HUES64 (cell line): ENCODE results near the gene RXRB.
A peak's percentile ranks its signal among the peaks of the same experiment; 100 is the strongest.

Experiments used
- H3K27ac ChIP-seq: 2 replicates; pipeline ENCODE4 v1.7.0; 2013; ENCODE audit warnings: low read depth, low read length, inconsistent platforms
- H3K27me3 ChIP-seq: 2 replicates; pipeline ENCODE4 v1.6.1; 2013; ENCODE audit warnings: mild to moderate bottlenecking, low read length; ENCODE audit not compliant: insufficient read depth
- H3K36me3 ChIP-seq: 2 replicates; pipeline ENCODE4 v1.6.1; 2013; ENCODE audit warnings: mild to moderate bottlenecking, low read length; ENCODE audit not compliant: insufficient read depth
- H3K4me1 ChIP-seq: 2 replicates; pipeline ENCODE4 v1.6.1; 2013; ENCODE audit warnings: mild to moderate bottlenecking, low read length, moderate library complexity; ENCODE audit not compliant: insufficient read depth
- H3K4me3 ChIP-seq: 2 replicates; pipeline ENCODE4 v1.5.1; 2013; ENCODE audit warnings: mild to moderate bottlenecking, low read length, moderate library complexity
- H3K9ac ChIP-seq: 2 replicates; pipeline ENCODE4 v1.6.1; 2013; ENCODE audit warnings: mild to moderate bottlenecking, low read depth, low read length
- H3K9me3 ChIP-seq: 2 replicates; pipeline ENCODE4 v1.6.1; 2013; ENCODE audit warnings: low read depth, low read length; ENCODE audit not compliant: insufficient read depth
- WGBS: fragments of 150-250, 120-280 bp; methylation state at CpG from one replicate; pipeline ENCODE4 v1.1.7; 2013; ENCODE audit warnings: missing lambda C conversion rate; 5-methylcytosine and 5-hydroxymethylcytosine counted together

RXRB gene

DNA sequence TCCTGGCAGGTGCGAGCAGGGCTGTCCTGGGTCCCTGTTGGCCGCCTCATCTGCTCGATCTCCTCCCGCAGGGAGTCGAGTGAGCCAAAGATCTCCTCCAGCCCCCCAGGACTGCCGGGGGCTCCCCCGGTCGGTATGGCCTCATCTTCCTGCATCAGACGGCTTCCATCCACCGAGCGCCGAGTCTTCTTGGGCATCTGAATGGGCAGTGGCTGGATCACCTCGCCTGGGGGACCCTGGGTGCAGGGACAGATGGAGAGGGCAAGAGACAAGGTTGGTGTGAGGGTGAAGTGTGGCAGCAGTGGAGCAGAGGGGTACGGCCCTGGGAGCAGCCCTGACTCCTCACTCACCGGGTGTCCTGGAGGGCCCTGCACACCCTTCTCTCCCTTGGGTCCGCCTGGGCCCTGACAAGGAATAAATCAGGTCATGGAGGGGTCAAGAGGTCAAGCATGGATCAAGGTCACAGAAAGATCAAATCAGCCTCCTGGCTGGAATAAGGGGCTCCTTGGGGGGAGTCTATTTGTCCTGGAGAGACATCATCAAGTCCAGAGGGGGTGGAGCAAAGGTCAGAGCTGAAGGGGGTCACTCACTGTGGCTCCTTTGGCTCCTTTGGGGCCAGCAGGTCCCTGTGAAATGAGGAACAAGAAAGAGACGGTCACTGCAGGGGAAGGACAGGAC is 34.7 kb downstream of the RXRB start:
- Histone ChIP-seq H3K36me3 (no peaks in the 10 kb centered on the region), H3K9me3 (no peaks in the 10 kb centered on the region), H3K27ac (no peak overlapping the region), H3K9ac (no peak overlapping the region), H3K4me3 (no peak overlapping the region), H3K4me1 (peaks cover 6% of the 10 kb centered on the region), H3K27me3 (peaks cover 19% of the 10 kb centered on the region)
- 90% methylated on average over 17 of the region's 17 CpGs for WGBS

- no peak overlapping the region for H3K27ac ChIP-seq
- H3K36me3 ChIP-seq = no peaks in the 10 kb centered on the region
- no peaks in the 10 kb centered on the region for H3K9me3 ChIP-seq
- peaks cover 6% of the 10 kb centered on the region for H3K4me1 ChIP-seq
- WGBS = 64% methylated on average over 14 of the region's 14 CpGs
- no peak overlapping the region for H3K9ac ChIP-seq
- H3K27me3 ChIP-seq = peaks cover 19% of the 10 kb centered on the region
- H3K4me3 ChIP-seq = no peak overlapping the region
These were observed 35.6 kb downstream of the RXRB start for GRCh38 chr6:33164665-33165373.

DNA sequence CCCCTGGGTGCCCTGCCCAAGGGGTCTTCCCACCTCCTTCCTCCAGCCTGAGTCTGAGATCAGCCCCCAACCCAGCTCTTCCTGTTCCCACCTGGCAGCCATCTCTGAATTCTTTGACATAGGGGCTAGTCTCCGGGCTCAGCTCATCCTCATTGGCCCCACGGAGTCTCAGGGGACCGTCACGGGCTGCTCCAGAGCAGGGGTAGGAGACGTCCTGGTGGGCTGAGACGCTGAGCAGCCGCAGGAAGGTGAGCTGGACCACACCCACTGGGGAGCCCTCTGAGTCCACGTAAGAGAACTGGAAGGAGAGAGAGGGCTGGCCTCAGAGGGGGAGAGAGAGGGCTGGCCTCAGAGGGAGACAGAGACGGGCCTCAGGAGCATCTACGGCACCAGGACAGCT is 36.3 kb downstream of the RXRB start:
- H3K4me1 ChIP-seq = peaks cover 6% of the 10 kb centered on the region
- WGBS = 71% methylated on average over 10 of the region's 10 CpGs
- H3K27me3 ChIP-seq = peaks cover 21% of the 10 kb centered on the region
- H3K27ac ChIP-seq = no peak overlapping the region
- H3K9me3 ChIP-seq = no peaks in the 10 kb centered on the region
- no peaks in the 10 kb centered on the region for H3K36me3 ChIP-seq
- H3K4me3 ChIP-seq = no peak overlapping the region
- H3K9ac ChIP-seq = no peak overlapping the region

DNA sequence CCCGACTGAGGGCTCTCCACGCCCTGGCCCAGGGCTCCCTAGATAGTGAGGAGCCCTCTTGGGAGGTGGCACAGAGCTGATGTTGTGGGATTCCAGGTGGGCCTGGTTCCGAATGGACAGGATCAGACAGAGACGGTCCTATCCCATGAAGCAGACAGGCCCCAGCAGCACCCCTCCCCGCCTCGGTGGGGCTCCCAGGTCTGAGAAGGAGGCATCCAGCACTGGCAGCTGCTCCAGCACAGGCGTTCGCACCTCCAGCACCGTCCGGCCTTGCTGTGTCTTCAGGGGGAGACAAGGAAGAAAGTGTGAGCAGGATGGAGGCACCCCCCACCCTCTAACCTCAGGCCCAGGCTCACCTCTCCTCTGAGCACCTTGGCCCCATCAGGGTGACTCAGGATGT is 36.9 kb downstream of the RXRB start:
- Histone ChIP-seq H3K4me1 (peaks cover 6% of the 10 kb centered on the region), H3K36me3 (no peaks in the 10 kb centered on the region), H3K9me3 (no peaks in the 10 kb centered on the region), H3K27ac (no peak overlapping the region), H3K4me3 (no peak overlapping the region), H3K9ac (no peak overlapping the region), H3K27me3 (peaks cover 21% of the 10 kb centered on the region)
- WGBS = 92% methylated on average over 10 of the region's 10 CpGs

DNA sequence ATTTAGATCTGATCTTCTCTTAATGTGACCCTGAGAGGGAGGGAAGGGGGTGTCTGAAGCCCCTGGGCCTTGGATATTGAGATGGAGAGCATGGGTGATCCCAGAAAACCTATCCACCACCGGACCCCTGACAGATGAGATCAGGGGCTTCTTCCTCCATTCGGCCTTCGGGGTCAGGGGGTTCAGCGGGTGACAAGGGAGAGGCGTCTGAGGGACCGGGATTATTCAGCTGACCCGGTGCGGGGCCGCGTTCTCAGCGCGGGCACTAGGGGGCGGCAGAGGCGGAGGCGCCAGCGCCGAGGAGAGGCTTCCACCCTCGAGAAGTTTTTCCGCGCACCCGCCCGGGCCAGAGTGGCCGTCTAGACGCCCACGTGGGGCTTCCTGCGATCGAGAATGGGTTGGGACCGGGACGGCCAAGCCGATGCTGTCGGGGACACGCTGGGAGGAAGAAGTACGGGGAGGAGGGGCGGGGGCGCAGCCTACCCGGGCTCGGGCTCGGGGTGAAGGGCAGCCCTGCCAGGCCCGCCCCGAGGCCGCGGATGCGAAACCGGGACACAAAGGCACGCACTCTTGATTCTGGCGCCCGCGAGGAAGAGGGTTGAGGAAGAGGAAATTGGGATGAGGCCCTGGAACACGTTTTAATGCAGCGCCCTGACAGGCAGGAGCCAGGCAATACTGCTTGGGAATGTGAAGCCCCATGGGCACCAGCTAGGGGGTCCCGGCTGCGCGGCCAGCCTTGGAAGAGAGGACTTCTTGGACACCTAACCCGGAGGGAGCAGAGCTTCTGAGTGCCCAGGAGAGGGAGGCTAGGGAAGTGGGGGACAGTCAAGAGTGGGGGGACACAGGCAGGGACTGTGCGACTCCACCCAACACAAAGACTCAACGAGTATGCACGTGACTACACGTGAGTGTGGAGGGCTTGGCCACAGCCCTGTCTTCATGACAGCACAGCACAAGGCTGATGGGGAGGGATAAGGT is 38.8 kb downstream of the RXRB start:
- Histone ChIP-seq H3K4me1 (peaks cover 6% of the 10 kb centered on the region), H3K27me3 (peaks cover 21% of the 10 kb centered on the region), H3K9me3 (no peaks in the 10 kb centered on the region), H3K9ac (peak overlapping the region; percentile 83), H3K4me3 (peak overlapping the region; percentile 65), H3K36me3 (no peaks in the 10 kb centered on the region), H3K27ac (no peak overlapping the region)
- WGBS = 12% methylated on average over 58 of the region's 58 CpGs

- Histone ChIP-seq H3K27ac (no peak overlapping the region), H3K4me3 (peak overlapping the region; percentile 65; the same call in 1 of the 2 replicates)
- 72% methylated on average over 12 of the region's 13 CpGs for WGBS
These were observed 39.6 kb downstream of the RXRB start for GRCh38 chr6:33160728-33161344.

GRCh38 chr6:33160096-33160495 is 40.4 kb downstream of the RXRB start:
- H3K4me3 ChIP-seq = no peak overlapping the region
- peaks cover 21% of the 10 kb centered on the region for H3K27me3 ChIP-seq
- H3K9ac ChIP-seq = no peak overlapping the region
- 93% methylated on average over 11 of the region's 11 CpGs for WGBS
- H3K36me3 ChIP-seq = no peaks in the 10 kb centered on the region
- no peaks in the 10 kb centered on the region for H3K9me3 ChIP-seq
- no peak overlapping the region for H3K27ac ChIP-seq
- peaks cover 6% of the 10 kb centered on the region for H3K4me1 ChIP-seq

More at GRCh38 chr6:33160728-33161344, 39.6 kb downstream of the RXRB start:
- Histone ChIP-seq H3K36me3 (no peaks in the 10 kb centered on the region), H3K4me1 (peaks cover 6% of the 10 kb centered on the region), H3K9me3 (no peaks in the 10 kb centered on the region), H3K9ac (no peak overlapping the region), H3K27me3 (peaks cover 21% of the 10 kb centered on the region)

DNA sequence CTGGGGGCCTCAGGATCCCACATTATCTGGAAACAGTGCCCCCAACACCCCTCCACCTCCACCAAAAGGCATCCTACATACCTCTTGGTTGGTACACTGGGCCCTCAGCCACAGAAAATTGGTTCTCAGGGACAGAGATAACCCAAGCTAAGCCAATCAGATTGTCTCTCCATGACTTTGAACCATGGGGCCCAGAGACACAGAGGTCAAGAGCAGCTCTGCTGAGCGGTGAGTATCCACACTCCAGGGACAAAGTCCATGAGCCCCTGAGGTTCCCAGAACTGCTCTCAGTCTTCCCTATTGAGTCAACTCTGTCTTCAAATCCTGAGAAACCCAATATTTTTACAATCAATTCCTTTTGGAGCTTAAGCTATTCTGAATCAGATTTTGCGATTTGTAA is 43.5 kb downstream of the RXRB start:
- 78% methylated on average over 1 of the region's 2 CpGs for WGBS
- H3K36me3 ChIP-seq = no peaks in the 10 kb centered on the region

GRCh38 chr6:33156561-33156960 is 43.9 kb downstream of the RXRB start:
- H3K36me3 ChIP-seq = no peaks in the 10 kb centered on the region
- 91% methylated on average over 6 of the region's 6 CpGs for WGBS
- no peak overlapping the region for H3K4me3 ChIP-seq

More for the DNA sequence above, 43.5 kb downstream of the RXRB start:
- H3K9ac ChIP-seq = no peak overlapping the region
- no peak overlapping the region for H3K27ac ChIP-seq
- peaks cover 6% of the 10 kb centered on the region for H3K4me1 ChIP-seq
- H3K4me3 ChIP-seq = no peak overlapping the region
- H3K27me3 ChIP-seq = peaks cover 12% of the 10 kb centered on the region
- H3K9me3 ChIP-seq = no peaks in the 10 kb centered on the region

GRCh38 chr6:33154349-33154748 is 46.1 kb downstream of the RXRB start:
- Histone ChIP-seq H3K27me3 (no peaks in the 10 kb centered on the region; the same call in 1 of the 2 replicates), H3K36me3 (no peaks in the 10 kb centered on the region), H3K4me1 (no peaks in the 10 kb centered on the region), H3K9me3 (peaks cover 5% of the 10 kb centered on the region), H3K9ac (no peak overlapping the region), H3K27ac (no peak overlapping the region), H3K4me3 (no peak overlapping the region)
- WGBS = 77% methylated on average over 4 of the region's 4 CpGs

More at GRCh38 chr6:33156561-33156960, 43.9 kb downstream of the RXRB start:
- Histone ChIP-seq H3K9ac (no peak overlapping the region), H3K27me3 (peaks cover 8% of the 10 kb centered on the region), H3K4me1 (peaks cover 6% of the 10 kb centered on the region), H3K9me3 (no peaks in the 10 kb centered on the region; the same call in 1 of the 2 replicates), H3K27ac (no peak overlapping the region)
